ENCODE data around the gene PRRX2.
"Not testable (repeated sequence)": the region's sequence is repeated elsewhere in the genome, so short reads cannot be mapped to it uniquely, and the experiment has no call there.

PRRX2 gene

GRCh38 chr9:129755151-129755550 lies 89.7 kb downstream of the PRRX2 start:
- FAIRE-seq (no peak), DNase-seq (ENCODE audit: low spot score) (no peak)

- FAIRE-seq (no peak), DNase-seq (ENCODE audit: low spot score) (no peak)
Measured at GRCh38 chr9:129756191-129756590, 90.7 kb downstream of the PRRX2 start.

GRCh38 chr9:129757045-129757444 lies 91.6 kb downstream of the PRRX2 start:
- DNase-seq (ENCODE audit: low spot score) (no peak), FAIRE-seq (no peak)

GRCh38 chr9:129759319-129759718 lies 93.9 kb downstream of the PRRX2 start:
- FAIRE-seq, result no peak
- no peak for DNase-seq (ENCODE audit: low spot score)

- DNase-seq (ENCODE audit: low spot score) (no peak), FAIRE-seq (no peak)
Measured at GRCh38 chr9:129759804-129760502, 94.5 kb downstream of the PRRX2 start.

- FAIRE-seq; DNase-seq (ENCODE audit: low spot score): not testable (repeated sequence)
Measured at GRCh38 chr9:129760784-129761183, 95.3 kb downstream of the PRRX2 start.

GRCh38 chr9:129761293-129761900 lies 96.0 kb downstream of the PRRX2 start:
- no peak for FAIRE-seq
- no peak for DNase-seq (ENCODE audit: low spot score)

- DNase-seq (ENCODE audit: low spot score) (no peak), FAIRE-seq (no peak)
Measured at GRCh38 chr9:129761901-129762369, 96.5 kb downstream of the PRRX2 start.

- DNase-seq (ENCODE audit: low spot score), result peak; percentile 40
- not testable (repeated sequence) for FAIRE-seq
Measured at GRCh38 chr9:129762370-129762984, 97.0 kb downstream of the PRRX2 start.

GRCh38 chr9:129762985-129763926 lies 97.8 kb downstream of the PRRX2 start:
- no peak for DNase-seq (ENCODE audit: low spot score)
- FAIRE-seq, result no peak

GRCh38 chr9:129765764-129766317 lies 100.4 kb downstream of the PRRX2 start:
- DNase-seq (ENCODE audit: low spot score), result no peak
- FAIRE-seq, result no peak

- no peak for FAIRE-seq
- no peak for DNase-seq (ENCODE audit: low spot score)
Measured at GRCh38 chr9:129768486-129768885, 103.0 kb downstream of the PRRX2 start.

GRCh38 chr9:129769669-129770068 lies 104.2 kb downstream of the PRRX2 start:
- no peak for FAIRE-seq
- no peak for DNase-seq (ENCODE audit: low spot score)

GRCh38 chr9:129770741-129771140 lies 105.3 kb downstream of the PRRX2 start:
- FAIRE-seq (no peak), DNase-seq (ENCODE audit: low spot score) (no peak)

All from urothelium cell line (cell line).